Measurements from ENCODE around the gene C10orf71.

DNA sequence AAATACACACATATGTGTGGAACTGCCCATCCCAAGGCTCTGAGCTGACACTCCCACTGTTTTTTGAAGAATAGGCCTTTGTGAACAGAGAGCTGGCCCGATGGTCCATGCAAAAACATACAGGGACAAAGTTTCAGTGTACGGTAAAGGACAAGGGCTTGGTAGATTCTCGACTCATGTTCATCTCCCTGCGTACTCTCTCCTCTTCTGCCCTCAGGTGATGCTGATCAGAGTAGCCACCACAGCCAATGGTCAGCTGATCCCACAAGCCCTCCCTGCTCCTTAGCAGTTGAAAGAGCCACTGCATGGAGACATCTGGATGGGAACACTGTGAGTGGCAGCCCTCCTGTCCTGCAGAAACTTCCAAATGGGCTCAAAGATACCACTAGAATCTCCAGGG lies 23.1 kb upstream of the C10orf71 start:
- TF ChIP-seq RAD21 (IDR thresholded peaks at IDR 0.05; ENCODE audit: low read length) (no peak), JUND (IDR thresholded peaks at IDR 0.05) (no peak), YY1 (IDR thresholded peaks at IDR 0.05; ENCODE audit: low read depth) (no peak), TEAD4 (IDR thresholded peaks at IDR 0.05; ENCODE audit: borderline replicate concordance, insufficient read depth) (no peak), NRF1 (IDR thresholded peaks at IDR 0.05; ENCODE audit: low read depth, low read length) (no peak), RCOR1 (IDR thresholded peaks at IDR 0.05; ENCODE audit: low read length) (no peak), FOSL2 (IDR thresholded peaks at IDR 0.05; ENCODE audit: borderline replicate concordance, low read depth) (no peak), SMC3 (IDR thresholded peaks at IDR 0.05; ENCODE audit: low read depth, low read length) (no peak), RFX5 (IDR thresholded peaks at IDR 0.05; ENCODE audit: low read length) (no peak)
- TF ChIP-seq, protein P1, sequence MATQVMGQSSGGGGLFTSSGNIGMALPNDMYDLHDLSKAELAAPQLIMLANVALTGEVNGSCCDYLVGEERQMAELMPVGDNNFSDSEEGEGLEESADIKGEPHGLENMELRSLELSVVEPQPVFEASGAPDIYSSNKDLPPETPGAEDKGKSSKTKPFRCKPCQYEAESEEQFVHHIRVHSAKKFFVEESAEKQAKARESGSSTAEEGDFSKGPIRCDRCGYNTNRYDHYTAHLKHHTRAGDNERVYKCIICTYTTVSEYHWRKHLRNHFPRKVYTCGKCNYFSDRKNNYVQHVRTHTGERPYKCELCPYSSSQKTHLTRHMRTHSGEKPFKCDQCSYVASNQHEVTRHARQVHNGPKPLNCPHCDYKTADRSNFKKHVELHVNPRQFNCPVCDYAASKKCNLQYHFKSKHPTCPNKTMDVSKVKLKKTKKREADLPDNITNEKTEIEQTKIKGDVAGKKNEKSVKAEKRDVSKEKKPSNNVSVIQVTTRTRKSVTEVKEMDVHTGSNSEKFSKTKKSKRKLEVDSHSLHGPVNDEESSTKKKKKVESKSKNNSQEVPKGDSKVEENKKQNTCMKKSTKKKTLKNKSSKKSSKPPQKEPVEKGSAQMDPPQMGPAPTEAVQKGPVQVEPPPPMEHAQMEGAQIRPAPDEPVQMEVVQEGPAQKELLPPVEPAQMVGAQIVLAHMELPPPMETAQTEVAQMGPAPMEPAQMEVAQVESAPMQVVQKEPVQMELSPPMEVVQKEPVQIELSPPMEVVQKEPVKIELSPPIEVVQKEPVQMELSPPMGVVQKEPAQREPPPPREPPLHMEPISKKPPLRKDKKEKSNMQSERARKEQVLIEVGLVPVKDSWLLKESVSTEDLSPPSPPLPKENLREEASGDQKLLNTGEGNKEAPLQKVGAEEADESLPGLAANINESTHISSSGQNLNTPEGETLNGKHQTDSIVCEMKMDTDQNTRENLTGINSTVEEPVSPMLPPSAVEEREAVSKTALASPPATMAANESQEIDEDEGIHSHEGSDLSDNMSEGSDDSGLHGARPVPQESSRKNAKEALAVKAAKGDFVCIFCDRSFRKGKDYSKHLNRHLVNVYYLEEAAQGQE (IDR thresholded peaks at IDR 0.05; ENCODE audit: low read depth, low read length): no peak
- TF ChIP-seq, protein P2, sequence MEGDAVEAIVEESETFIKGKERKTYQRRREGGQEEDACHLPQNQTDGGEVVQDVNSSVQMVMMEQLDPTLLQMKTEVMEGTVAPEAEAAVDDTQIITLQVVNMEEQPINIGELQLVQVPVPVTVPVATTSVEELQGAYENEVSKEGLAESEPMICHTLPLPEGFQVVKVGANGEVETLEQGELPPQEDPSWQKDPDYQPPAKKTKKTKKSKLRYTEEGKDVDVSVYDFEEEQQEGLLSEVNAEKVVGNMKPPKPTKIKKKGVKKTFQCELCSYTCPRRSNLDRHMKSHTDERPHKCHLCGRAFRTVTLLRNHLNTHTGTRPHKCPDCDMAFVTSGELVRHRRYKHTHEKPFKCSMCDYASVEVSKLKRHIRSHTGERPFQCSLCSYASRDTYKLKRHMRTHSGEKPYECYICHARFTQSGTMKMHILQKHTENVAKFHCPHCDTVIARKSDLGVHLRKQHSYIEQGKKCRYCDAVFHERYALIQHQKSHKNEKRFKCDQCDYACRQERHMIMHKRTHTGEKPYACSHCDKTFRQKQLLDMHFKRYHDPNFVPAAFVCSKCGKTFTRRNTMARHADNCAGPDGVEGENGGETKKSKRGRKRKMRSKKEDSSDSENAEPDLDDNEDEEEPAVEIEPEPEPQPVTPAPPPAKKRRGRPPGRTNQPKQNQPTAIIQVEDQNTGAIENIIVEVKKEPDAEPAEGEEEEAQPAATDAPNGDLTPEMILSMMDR (IDR thresholded peaks at IDR 0.05): no peak
- TF ChIP-seq, protein P3, sequence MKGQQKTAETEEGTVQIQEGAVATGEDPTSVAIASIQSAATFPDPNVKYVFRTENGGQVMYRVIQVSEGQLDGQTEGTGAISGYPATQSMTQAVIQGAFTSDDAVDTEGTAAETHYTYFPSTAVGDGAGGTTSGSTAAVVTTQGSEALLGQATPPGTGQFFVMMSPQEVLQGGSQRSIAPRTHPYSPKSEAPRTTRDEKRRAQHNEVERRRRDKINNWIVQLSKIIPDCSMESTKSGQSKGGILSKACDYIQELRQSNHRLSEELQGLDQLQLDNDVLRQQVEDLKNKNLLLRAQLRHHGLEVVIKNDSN (IDR thresholded peaks at IDR 0.05; ENCODE audit: borderline replicate concordance, low read depth): no peak

Measured in SK-N-SH (cell line).